Body of pancreas (tissue), 4 donors: Measurements from ENCODE around the gene ZNF416. TPM values are rescaled to one million over a fixed set of nuclear protein-coding genes. Genes with fewer than 3 reads are reported as not detected.

ENCODE experiments used
- ATAC-seq: fragments of 150-250 bp; one replicate; pipeline ENCODE4 v1.9.1; 2016
- DNase-seq, 4 donors: peaks; one replicate each; pipeline ENCODE4 v3.0.0-alpha.2; 2019
- H3K27ac ChIP-seq, 4 donors: fragments of 200-600 bp; sonication (generic); 1 replicate in 3 of 4; 2 replicates in 1 of 4; pipeline versions ENCODE4 v1.5.1 to v1.6.1; 2016 to 2019; ENCODE audit warnings: mild to moderate bottlenecking in 1 of 4, mixed read lengths in 1 of 4, moderate library complexity in 1 of 4
- H3K27me3 ChIP-seq, 2 donors: fragments of 200-600 bp; sonication (generic); one replicate each; pipeline ENCODE4 v1.6.0; 2016; ENCODE audit warnings: mild to moderate bottlenecking in 1 of 2
- H3K36me3 ChIP-seq, 2 donors: fragments of 200-600 bp; sonication (generic); replicated peaks in 1 of 2; 2 replicates each; pipeline ENCODE4 v1.5.1; 2016; ENCODE audit warnings: low read depth in 2 of 2; ENCODE audit not compliant: insufficient read depth in 1 of 2
- H3K4me1 ChIP-seq: fragments of 200-600 bp; sonication (generic); one replicate; pipeline ENCODE4 v1.6.0; 2016
- H3K4me3 ChIP-seq, 2 donors: fragments of 200-600 bp; sonication (generic); 1 replicate in 1 of 2; 2 replicates in 1 of 2; pipeline ENCODE4 v1.5.1; 2016 to 2019
- H3K9me3 ChIP-seq, 3 donors: fragments of 200-600 bp; sonication (generic); 1 replicate in 2 of 3; 2 replicates in 1 of 3; pipeline ENCODE4 v1.5.1; 2016
- POLR2A ChIP-seq, 3 donors: fragments of 450-650 bp; IDR thresholded peaks; one replicate each; pipeline ENCODE4 v1.6.1; 2016; ENCODE audit warnings: antibody characterized with exemption in 3 of 3, mild to moderate bottlenecking in 2 of 3
- WGBS, 2 donors: methylation state at CpG; one replicate each; pipeline ENCODE4 v1.1.5; 2017; 5-methylcytosine and 5-hydroxymethylcytosine counted together
- intact Hi-C: fragments of 100-400 bp; cut with DNase I; formaldehyde crosslinking; loops from one replicate; pipeline ENCODE4 v1.15.1; 2023
- total RNA-seq, 2 donors: library from RNA; depleted of rRNA; stranded (reverse); fragments of >200 nt; gene quantifications; one replicate each; pipeline ENCODE4 v1.1.0, GENCODE V29; 2016
- TF ChIP-seq, protein P1 (sequence below), 7 experiments: fragments of 450-650 bp in 4 of 7; fragments of 200-600 bp in 3 of 7; sonication (generic) in 3 of 7; IDR thresholded peaks; one replicate each; pipeline ENCODE4 v1.5.1; 2016 to 2019; ENCODE audit warnings: antibody characterized with exemption in 7 of 7

The ZNF416 gene
- total RNA-seq, result 1 to 10 TPM in 1 of 2 donors, under 1 TPM in 1; 0.66 to 2.1 TPM

GRCh38 chr19:57578487-57579205 lies at the start of gene ZNF416:
Gene ZNF416, minus strand, starts transcription at chr19:57578911. Its CDS starts 207 bp downstream, at chr19:57578704.
- peak; percentile 99 for ATAC-seq
- intact Hi-C loops, result no loop called here
- Histone ChIP-seq H3K36me3 (peaks cover 12 to 16% of the 10 kb centered on the region in 2 donors), H3K9me3 (peaks cover 0 to 32% (median 2%) of the 10 kb centered on the region in 3 donors), H3K27ac (peak within 1 kb of the TSS in 2 of 4 donors; percentile 58 to 71), H3K4me1 (peaks cover 16% of the 10 kb centered on the region), H3K4me3 (peak within 1 kb of the TSS; percentile 92 to 96), H3K27me3 (no peaks in the 10 kb centered on the region)
- WGBS, 2 donors, result 0 to 1% methylated on average over 34 to 62 of the region's 62 CpGs
- DNase-seq, result peak; percentile 96 to 99 (median 98)
- TF ChIP-seq POLR2A (IDR thresholded peaks at IDR 0.05), result peak in 2 of 3 donors; percentile 24 to 39
- TF ChIP-seq, protein P1, sequence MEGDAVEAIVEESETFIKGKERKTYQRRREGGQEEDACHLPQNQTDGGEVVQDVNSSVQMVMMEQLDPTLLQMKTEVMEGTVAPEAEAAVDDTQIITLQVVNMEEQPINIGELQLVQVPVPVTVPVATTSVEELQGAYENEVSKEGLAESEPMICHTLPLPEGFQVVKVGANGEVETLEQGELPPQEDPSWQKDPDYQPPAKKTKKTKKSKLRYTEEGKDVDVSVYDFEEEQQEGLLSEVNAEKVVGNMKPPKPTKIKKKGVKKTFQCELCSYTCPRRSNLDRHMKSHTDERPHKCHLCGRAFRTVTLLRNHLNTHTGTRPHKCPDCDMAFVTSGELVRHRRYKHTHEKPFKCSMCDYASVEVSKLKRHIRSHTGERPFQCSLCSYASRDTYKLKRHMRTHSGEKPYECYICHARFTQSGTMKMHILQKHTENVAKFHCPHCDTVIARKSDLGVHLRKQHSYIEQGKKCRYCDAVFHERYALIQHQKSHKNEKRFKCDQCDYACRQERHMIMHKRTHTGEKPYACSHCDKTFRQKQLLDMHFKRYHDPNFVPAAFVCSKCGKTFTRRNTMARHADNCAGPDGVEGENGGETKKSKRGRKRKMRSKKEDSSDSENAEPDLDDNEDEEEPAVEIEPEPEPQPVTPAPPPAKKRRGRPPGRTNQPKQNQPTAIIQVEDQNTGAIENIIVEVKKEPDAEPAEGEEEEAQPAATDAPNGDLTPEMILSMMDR (IDR thresholded peaks at IDR 0.05), result peak in 4 of 7 experiments; percentile 8 to 24 (median 22)

GRCh38 chr19:57623091-57623490 lies 44.4 kb upstream of the ZNF416 start:
- no peaks in the 10 kb centered on the region for H3K4me1 ChIP-seq
- TF ChIP-seq, protein P1 (IDR thresholded peaks at IDR 0.05), result no peak
- no peak for TF ChIP-seq POLR2A (IDR thresholded peaks at IDR 0.05)
- ATAC-seq, result no peak
- H3K27me3 ChIP-seq, result no peaks in the 10 kb centered on the region
- H3K4me3 ChIP-seq, result no peak overlapping the region
- H3K9me3 ChIP-seq, result peaks cover 0 to 66% (median 6%) of the 10 kb centered on the region in 3 donors
- DNase-seq, result no peak
- no peak overlapping the region for H3K27ac ChIP-seq
- H3K36me3 ChIP-seq, result peaks cover 18 to 41% of the 10 kb centered on the region in 2 donors
- intact Hi-C loops, result no loop called here

DNA sequence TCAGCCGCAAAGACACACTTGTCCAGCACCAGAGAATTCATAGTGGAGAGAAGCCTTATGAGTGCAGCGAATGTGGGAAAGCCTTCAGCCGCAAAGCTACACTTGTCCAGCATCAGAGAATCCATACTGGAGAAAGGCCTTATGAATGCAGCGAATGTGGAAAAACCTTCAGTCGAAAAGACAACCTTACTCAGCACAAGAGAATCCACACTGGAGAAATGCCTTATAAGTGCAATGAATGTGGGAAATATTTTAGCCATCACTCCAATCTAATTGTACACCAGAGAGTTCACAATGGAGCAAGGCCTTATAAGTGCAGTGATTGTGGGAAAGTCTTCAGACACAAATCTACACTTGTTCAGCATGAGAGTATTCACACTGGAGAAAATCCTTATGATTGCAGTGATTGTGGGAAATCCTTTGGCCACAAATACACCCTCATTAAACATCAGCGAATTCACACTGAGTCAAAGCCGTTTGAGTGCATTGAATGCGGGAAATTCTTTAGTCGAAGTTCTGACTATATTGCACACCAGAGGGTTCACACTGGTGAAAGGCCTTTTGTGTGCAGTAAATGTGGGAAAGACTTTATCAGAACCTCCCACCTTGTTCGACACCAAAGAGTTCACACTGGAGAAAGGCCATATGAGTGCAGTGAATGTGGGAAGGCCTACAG lies 42.1 kb upstream of the ZNF416 start:
- intact Hi-C loops, result no loop called here
- Histone ChIP-seq H3K27me3 (no peaks in the 10 kb centered on the region), H3K9me3 (peaks cover 0 to 89% (median 6%) of the 10 kb centered on the region in 3 donors), H3K4me1 (no peaks in the 10 kb centered on the region), H3K27ac (no peak overlapping the region), H3K36me3 (peaks cover 18 to 46% of the 10 kb centered on the region in 2 donors), H3K4me3 (no peak overlapping the region)
- TF ChIP-seq, protein P1 (IDR thresholded peaks at IDR 0.05), result no peak
- ATAC-seq, result no peak
- no peak for DNase-seq
- 95 to 99% methylated on average over 10 of the region's 10 CpGs for whole genome bisulfite sequencing, 2 donors

DNA sequence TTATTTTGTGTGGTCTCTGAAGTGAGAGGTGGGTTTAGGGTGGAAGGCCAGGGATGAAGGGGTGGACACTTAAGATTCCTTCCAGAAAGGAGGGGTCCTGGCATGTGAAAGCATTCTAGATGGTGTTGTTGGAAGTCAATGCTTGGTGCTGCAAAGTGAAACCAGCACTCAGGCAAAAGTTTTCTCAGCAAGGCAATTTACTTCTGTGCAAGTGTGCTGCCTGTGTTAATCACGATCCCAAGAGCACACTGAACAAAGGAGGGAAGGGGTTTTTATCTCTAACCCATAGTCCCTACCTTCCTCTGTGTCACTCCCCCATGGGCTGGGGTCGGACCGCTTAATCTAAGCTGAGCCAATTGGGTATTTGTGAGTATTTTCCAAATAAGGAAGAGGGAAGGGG lies 36.6 kb upstream of the ZNF416 start:
- ATAC-seq (no peak), DNase-seq (no peak)
- H3K4me1 ChIP-seq, result peaks cover 12% of the 10 kb centered on the region
- no peak overlapping the region for H3K27ac ChIP-seq
- peaks cover 0 to 56% (median 2%) of the 10 kb centered on the region in 3 donors for H3K9me3 ChIP-seq
- H3K4me3 ChIP-seq, result no peak overlapping the region
- H3K36me3 ChIP-seq, result peaks cover 13 to 24% of the 10 kb centered on the region in 2 donors
- TF ChIP-seq, protein P1 (IDR thresholded peaks at IDR 0.05), result no peak
- no peak for TF ChIP-seq POLR2A (IDR thresholded peaks at IDR 0.05)
- WGBS, 2 donors, result 83 to 97% methylated on average over 3 of the region's 3 CpGs
- intact Hi-C loops, result no loop called here
- no peaks in the 10 kb centered on the region for H3K27me3 ChIP-seq
